Measurements from ENCODE around the gene VPS4A. TPM values are rescaled to one million over a fixed set of nuclear protein-coding genes. Genes with fewer than 3 reads are reported as not detected.

Gene VPS4A
- total and polyA plus RNA-seq, 2 of the 8 experiments (the other 6 are each of a cell fraction or from before 2014, with no cell fraction given): 14.1 to 24.1 TPM

DNA sequence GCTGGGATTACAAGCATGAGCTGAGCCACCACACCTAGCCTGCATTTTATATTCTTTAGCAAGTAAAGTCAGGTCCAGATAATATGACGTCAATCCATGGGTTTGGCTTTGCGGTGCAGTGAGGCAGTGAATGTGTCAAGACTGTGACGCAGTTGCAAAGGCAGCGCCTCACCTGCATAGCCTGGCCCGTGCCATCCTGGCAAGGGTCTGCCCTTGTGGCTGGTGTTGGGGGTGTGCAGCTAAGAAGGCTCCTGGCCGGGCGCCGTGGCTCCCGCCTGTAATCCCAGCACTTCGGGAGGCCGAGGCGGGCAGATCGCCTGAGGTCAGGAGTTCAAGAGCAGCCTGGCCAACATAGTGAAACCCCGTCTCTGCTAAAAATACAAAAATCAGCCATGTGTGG is 12.3 kb downstream of the VPS4A start:
- Histone ChIP-seq H2AK5ac (ENCODE audit: low read depth, low read length) (no peak overlapping the region), H3K36me3 (ENCODE audit: control insufficient read depth in 2 of 4, insufficient read depth in 4 of 4, low read length in 3 of 4) (peaks cover 26 to 94% (median 55%) of the 10 kb centered on the region in 4 experiments), H3K4me3 (ENCODE audit: extremely low read depth in 1 of 4, insufficient read depth in 2 of 4, low read depth in 3 of 4, low read length in 4 of 4) (no peak overlapping the region), H3K9me3 (ENCODE audit: insufficient read depth in 2 of 2, low read depth in 1 of 2, low read length in 1 of 2) (no peaks in the 10 kb centered on the region), H3K27me3 (replicated peaks in 1 of 4; ENCODE audit: control insufficient read depth in 3 of 4, extremely low read depth in 1 of 4, insufficient read depth in 3 of 4, low read length in 3 of 4) (no peaks in the 10 kb centered on the region), H3K4ac (replicated peaks; ENCODE audit: insufficient read length, low read depth, low read length) (no peak overlapping the region), H3K9ac (replicated peaks in 1 of 4; ENCODE audit: extremely low read depth in 1 of 4, low read depth in 3 of 4, low read length in 3 of 4) (no peak overlapping the region), H3K56ac (replicated peaks; ENCODE audit: insufficient read length, low read depth, low read length) (no peak overlapping the region), H3K23me2 (ENCODE audit: low read depth, low read length) (no peaks in the 10 kb centered on the region; the same call in 1 of the 2 replicates), H3K14ac (ENCODE audit: insufficient read length) (no peak overlapping the region), H2BK20ac (ENCODE audit: low read length) (no peak overlapping the region), H2BK120ac (replicated peaks; ENCODE audit: low read depth, low read length) (no peak overlapping the region), H4K5ac (ENCODE audit: insufficient read length, low read depth, low read length) (no peak overlapping the region), H3K4me1 (replicated peaks in 1 of 4; ENCODE audit: control insufficient read depth in 3 of 4, insufficient read depth in 4 of 4, low read length in 3 of 4) (peaks cover 0 to 2% (median 2%) of the 10 kb centered on the region in 4 experiments; a peak in 2 of 7 replicates), H2BK15ac (ENCODE audit: low read length) (no peak overlapping the region), H3K23ac (ENCODE audit: insufficient read length) (no peak overlapping the region), H3K79me2 (ENCODE audit: control insufficient read depth in 1 of 2, insufficient read depth in 2 of 2, low read length in 2 of 2) (peaks cover 4 to 51% of the 10 kb centered on the region in 2 experiments), H3K79me1 (ENCODE audit: low read depth, low read length) (peaks cover 10% of the 10 kb centered on the region), H4K8ac (ENCODE audit: extremely low read depth, insufficient read depth, low read length) (no peak overlapping the region), H2BK12ac (ENCODE audit: low read depth, low read length) (no peak overlapping the region), H4K20me1 (replicated peaks in 1 of 2; ENCODE audit: control insufficient read depth in 1 of 2, insufficient read depth in 2 of 2, low read length in 2 of 2) (peaks cover 11 to 39% of the 10 kb centered on the region in 2 experiments), H3K27ac (ENCODE audit: low read depth, low read length) (no peak overlapping the region), H4K91ac (replicated peaks; ENCODE audit: insufficient read length, low read length) (no peak overlapping the region), H2BK5ac (ENCODE audit: low read depth, low read length) (no peak overlapping the region), H3K4me2 (ENCODE audit: insufficient read depth in 1 of 2, low read depth in 2 of 2, low read length in 2 of 2) (no peak overlapping the region), H2AFZ (ENCODE audit: low read length) (no peak overlapping the region), H3K18ac (ENCODE audit: extremely low read depth, low read length) (no peak overlapping the region)
- FAIRE-seq: no peak
- ChIA-PET POLR2A (ENCODE audit: partially characterized antibody) (interaction anchor here (24.8 to 29.8 kb wide), 2 partner anchors 3 to 13 kb away, joined by 497 read pairs; partner anchors contain the start of genes COG8, NIP7, PDF and TMED6), CTCF (ENCODE audit: partially characterized antibody) (interaction anchor here (0.6 to 3.4 kb wide), 3 partner anchors 15 to 1109 kb away, joined by 3 to 10 read pairs (median 3); partner anchors contain the start of genes COG8 and NIP7)
- TF ChIP-seq BACH1 (IDR thresholded peaks at IDR 0.05; ENCODE audit: low read length): no peak
- 94% methylated on average over 14 of the region's 14 CpGs; no CpG with 5 or more reads in 1 of the 2 experiments for WGBS, 2 experiments (ENCODE audit: extremely low coverage in 1 of 2, insufficient coverage in 1 of 2, insufficient read length in 1 of 2, insufficient replicate concordance in 2 of 2, low coverage in 1 of 2, low lambda C conversion rate in 2 of 2, missing lambda C conversion rate in 1 of 2)
- no peak for DNase-seq (ENCODE audit: low read depth in 1 of 2, low spot score in 2 of 2)

Data from H1 (cell line).